HCT116 (cell line): ENCODE results near the gene CTCFL. TPM values are rescaled to one million over a fixed set of nuclear protein-coding genes. Genes with fewer than 3 reads are reported as not detected.

Experiments used
- ATAC-seq: fragments of 200-7000 bp; cut with Tn5 transposase; 2 replicates; pipeline ENCODE4 v1.9.1; 2020; ENCODE audit warnings: mild to moderate bottlenecking, moderate library complexity
- BruUV-seq: library from RNA; stranded (reverse); fragments of 400-500 nt; replicated peaks from 2 replicates; lab custom pipeline; 2021; lab: Mats Ljungman, UMichigan
- CTCF ChIA-PET: fragments of 300-600 bp; sonication (Branson Sonifier 250); formaldehyde crosslinking; loops from one replicate; lab custom pipeline; 2021; ENCODE audit warnings: antibody characterized with exemption; lab: Charles Lee
- POLR2A ChIA-PET: fragments of 300-600, 350-600 bp; sonication (Branson Sonifier 250); formaldehyde crosslinking; loops from one replicate; lab custom pipeline; 2021; ENCODE audit warnings: antibody characterized with exemption; lab: Charles Lee
- RAD21 ChIA-PET, 2 experiments: fragments of 300-600 bp; sonication (Branson Sonifier 250); formaldehyde crosslinking; loops; one replicate each; lab custom pipeline; 2023; ENCODE audit warnings: low total read pairs in 2 of 2; ENCODE audit not compliant: uncharacterized antibody in 2 of 2, unreplicated experiment in 2 of 2, low non-redundant PET in 1 of 2; lab: Charles Lee
- DNase-seq: peaks from one replicate; pipeline ENCODE4 v3.0.0-alpha.2; 2010; ENCODE audit warnings: low read depth, low spot score
- H2AFZ ChIP-seq: fragments of 200-600 bp; shearing (Covaris generic), sonication (generic); 2 replicates; pipeline ENCODE4 v1.6.1; 2017; ENCODE audit warnings: low read depth, mixed run types, mixed read lengths, antibody characterized with exemption, low read length; ENCODE audit not compliant: poor library complexity, severe bottlenecking
- H3K27ac ChIP-seq: 2 replicates; pipeline ENCODE4 v1.5.1; 2012; ENCODE audit warnings: low read depth, low read length
- H3K27me3 ChIP-seq: fragments of 200-600 bp; sonication (generic); 2 replicates; pipeline ENCODE4 v1.6.1; 2016; ENCODE audit warnings: mixed run types, low read length, mixed read lengths; ENCODE audit not compliant: insufficient read depth
- H3K36me3 ChIP-seq, 2 experiments: fragments of 200-500 bp in 1 of 2; fragments of 200-600 bp in 1 of 2; sonication (Bioruptor generic) in 1 of 2; sonication (generic) in 1 of 2; 2 replicates each; pipeline versions ENCODE4 v1.5.1 to v1.6.1; 2014 to 2016; ENCODE audit warnings: low read length in 2 of 2, inconsistent platforms in 1 of 2, mixed read lengths in 1 of 2, mixed run types in 1 of 2; ENCODE audit not compliant: insufficient read depth in 2 of 2, control insufficient read depth in 1 of 2
- H3K4me1 ChIP-seq, 2 experiments: fragments of 200-600 bp in 1 of 2; sonication (generic) in 1 of 2; 2 replicates each; pipeline versions ENCODE4 v1.5.1 to v1.6.1; 2012 to 2017; ENCODE audit warnings: low read length in 2 of 2, inconsistent platforms in 1 of 2, mild to moderate bottlenecking in 1 of 2, mixed read lengths in 1 of 2, mixed run types in 1 of 2, moderate library complexity in 1 of 2; ENCODE audit not compliant: insufficient read depth in 2 of 2, control insufficient read depth in 1 of 2
- H3K4me2 ChIP-seq: fragments of 200-600 bp; sonication (generic); 2 replicates; pipeline ENCODE4 v1.6.1; 2017; ENCODE audit warnings: mixed run types, low read length, mixed read lengths
- H3K4me3 ChIP-seq, 2 experiments: fragments of 200-600 bp in 1 of 2; sonication (generic) in 1 of 2; replicated peaks in 1 of 2; 2 replicates each; pipeline ENCODE4 v1.5.1; 2011 to 2016; ENCODE audit warnings: low read length in 2 of 2, control low read depth in 1 of 2, low read depth in 1 of 2, mild to moderate bottlenecking in 1 of 2, mixed read lengths in 1 of 2, mixed run types in 1 of 2
- H3K79me2 ChIP-seq: fragments of 200-600 bp; sonication (generic); 2 replicates; pipeline ENCODE4 v1.6.1; 2017; ENCODE audit warnings: mild to moderate bottlenecking, mixed run types, low read length, moderate library complexity, mixed read lengths; ENCODE audit not compliant: insufficient read depth
- H3K9ac ChIP-seq: fragments of 200-600 bp; sonication (generic); 2 replicates; pipeline ENCODE4 v1.6.1; 2016; ENCODE audit warnings: low read length, mixed read lengths
- H3K9me2 ChIP-seq: fragments of 200-600 bp; sonication (generic), shearing (Covaris generic); 2 replicates; pipeline ENCODE4 v1.6.1; 2017; ENCODE audit warnings: mixed run types, mild to moderate bottlenecking, moderate library complexity; ENCODE audit not compliant: insufficient read depth
- H3K9me3 ChIP-seq, 2 experiments: fragments of 200-500 bp in 1 of 2; fragments of 200-600 bp in 1 of 2; sonication (Bioruptor generic) in 1 of 2; sonication (generic) in 1 of 2; 2 replicates each; pipeline ENCODE4 v1.6.1; 2014 to 2017; ENCODE audit warnings: low read length in 2 of 2, mixed read lengths in 2 of 2, inconsistent platforms in 1 of 2, low read depth in 1 of 2, mild to moderate bottlenecking in 1 of 2, mixed run types in 1 of 2, moderate library complexity in 1 of 2; ENCODE audit not compliant: control insufficient read depth in 1 of 2, insufficient read depth in 1 of 2
- H4K20me1 ChIP-seq: fragments of 200-600 bp; sonication (generic), shearing (Covaris generic); 2 replicates; pipeline ENCODE4 v1.6.1; 2017; ENCODE audit warnings: mixed run types, mild to moderate bottlenecking, moderate library complexity; ENCODE audit not compliant: insufficient read depth
- ATF3 ChIP-seq: IDR thresholded peaks from 2 replicates; pipeline ENCODE4 v1.6.1; 2012
- CEBPB ChIP-seq: IDR thresholded peaks from 2 replicates; pipeline ENCODE4 v1.6.1; 2012; ENCODE audit warnings: low read depth
- ELF1 ChIP-seq: IDR thresholded peaks from 2 replicates; pipeline ENCODE4 v1.6.1; 2012; ENCODE audit warnings: low read depth, borderline replicate concordance
- EZH2 ChIP-seq: fragments of 200-600 bp; sonication (generic); IDR thresholded peaks from 2 replicates; pipeline ENCODE4 v1.6.1; 2017; ENCODE audit warnings: antibody characterized with exemption, mixed run types
- EZH2phosphoT487 ChIP-seq: fragments of 200-600 bp; IDR thresholded peaks from 2 replicates; pipeline ENCODE4 v1.6.1; 2018; ENCODE audit warnings: antibody characterized with exemption, borderline replicate concordance
- FOSL1 ChIP-seq: IDR thresholded peaks from 2 replicates; pipeline ENCODE4 v1.6.1; 2012; ENCODE audit warnings: low read depth
- JUND ChIP-seq: IDR thresholded peaks from 2 replicates; pipeline ENCODE4 v1.6.1; 2012
- POLR2A ChIP-seq: IDR thresholded peaks from 2 replicates; pipeline ENCODE4 v1.7.0; 2011; ENCODE audit warnings: borderline replicate concordance; ENCODE audit not compliant: insufficient read depth, insufficient read length; ENCODE audit errors: extremely low read depth
- POLR2AphosphoS5 ChIP-seq: IDR thresholded peaks from 2 replicates; pipeline ENCODE4 v1.6.1; 2011; ENCODE audit warnings: mild to moderate bottlenecking, low read depth, low read length, moderate library complexity
- RAD21 ChIP-seq: IDR thresholded peaks from 2 replicates; pipeline ENCODE4 v1.6.1; 2012; ENCODE audit warnings: low read depth, mild to moderate bottlenecking
- SIN3A ChIP-seq: IDR thresholded peaks from 2 replicates; pipeline ENCODE4 v1.6.1; 2012; ENCODE audit warnings: low read depth
- SRF ChIP-seq: IDR thresholded peaks from 2 replicates; pipeline ENCODE4 v1.6.1; 2012; ENCODE audit warnings: low read depth
- TCF7L2 ChIP-seq: IDR thresholded peaks from 2 replicates; pipeline ENCODE4 v1.7.0; 2011; ENCODE audit warnings: borderline replicate concordance, inconsistent platforms; ENCODE audit not compliant: insufficient read depth, insufficient read length; ENCODE audit errors: extremely low read depth
- YY1 ChIP-seq: IDR thresholded peaks from 2 replicates; pipeline ENCODE4 v1.6.1; 2011; ENCODE audit warnings: low read length, low read depth, moderate library complexity, mild to moderate bottlenecking; ENCODE audit not compliant: insufficient replicate concordance; ENCODE audit errors: extremely low read depth
- ZBTB33 ChIP-seq: IDR thresholded peaks from 2 replicates; pipeline ENCODE4 v1.6.1; 2011; ENCODE audit warnings: mild to moderate bottlenecking, low read length, moderate library complexity; ENCODE audit not compliant: insufficient replicate concordance; ENCODE audit errors: extremely low read depth
- ZNF274 ChIP-seq: fragments of 200-500 bp; sonication (Bioruptor generic); IDR thresholded peaks from 2 replicates; pipeline ENCODE4 v1.6.1; 2014; ENCODE audit warnings: mild to moderate bottlenecking, low read depth, low read length, inconsistent platforms
- intact Hi-C: fragments of 100-400 bp; cut with micrococcal nuclease; formaldehyde crosslinking; loops from 2 replicates; pipeline ENCODE4 v1.10.0; 2022
- total RNA-seq: library from RNA; stranded (reverse); gene quantifications from one replicate; pipeline ENCODE4 v1.2.1, GENCODE V29; 2021; ENCODE audit not compliant: unreplicated experiment
- TF ChIP-seq, protein P1 (sequence below), 3 experiments: fragments of 200-600 bp in 1 of 3; sonication (generic) in 1 of 3; IDR thresholded peaks in 2 of 3; conservative IDR thresholded peaks in 1 of 3; 2 replicates each; pipeline ENCODE4 v1.5.1; 2012 to 2017; ENCODE audit warnings: low read depth in 2 of 3, low read length in 2 of 3, antibody characterized with exemption in 1 of 3, borderline replicate concordance in 1 of 3, control low read depth in 1 of 3, mild to moderate bottlenecking in 1 of 3, mixed read lengths in 1 of 3, mixed run types in 1 of 3, moderate library complexity in 1 of 3; ENCODE audit not compliant: insufficient read depth in 1 of 3
- TF ChIP-seq, protein P2 (sequence below): IDR thresholded peaks from 2 replicates; pipeline ENCODE4 v1.6.1; 2012
- TF ChIP-seq, protein P3 (sequence below): IDR thresholded peaks from 2 replicates; pipeline ENCODE4 v1.6.1; 2012; ENCODE audit warnings: low read depth

CTCFL gene
- total RNA-seq, 1 experiment from 2014 or later, result 0.34 TPM

- ChIA-PET RAD21 (no interaction called here), CTCF (no interaction called here)
Measured at GRCh38 chr20:57475388-57476083, 49.4 kb downstream of the CTCFL start.

More at GRCh38 chr20:57475388-57476083, 49.4 kb downstream of the CTCFL start:
- Histone ChIP-seq H3K9me3 (no peaks in the 10 kb centered on the region), H3K27me3 (no peaks in the 10 kb centered on the region), H3K36me3 (no peaks in the 10 kb centered on the region), H3K27ac (no peak overlapping the region), H3K4me3 (no peak overlapping the region), H3K4me2 (peak overlapping the region; percentile 11; the same call in 1 of the 2 replicates), H3K4me1 (peaks cover 9 to 15% of the 10 kb centered on the region in 2 experiments), H4K20me1 (no peaks in the 10 kb centered on the region), H3K79me2 (no peaks in the 10 kb centered on the region), H3K9me2 (no peaks in the 10 kb centered on the region), H2AFZ (no peak overlapping the region), H3K9ac (no peak overlapping the region)
- no TSS peak for BruUV-seq
- TF ChIP-seq POLR2A, result no peak
- no peak for TF ChIP-seq JUND
- no peak for TF ChIP-seq EZH2
- no peak for TF ChIP-seq ELF1
- no peak for TF ChIP-seq TCF7L2
- no peak for TF ChIP-seq SIN3A
- no peak for TF ChIP-seq YY1
- TF ChIP-seq EZH2phosphoT487, result no peak
- TF ChIP-seq SRF, result no peak
- TF ChIP-seq, protein P1, sequence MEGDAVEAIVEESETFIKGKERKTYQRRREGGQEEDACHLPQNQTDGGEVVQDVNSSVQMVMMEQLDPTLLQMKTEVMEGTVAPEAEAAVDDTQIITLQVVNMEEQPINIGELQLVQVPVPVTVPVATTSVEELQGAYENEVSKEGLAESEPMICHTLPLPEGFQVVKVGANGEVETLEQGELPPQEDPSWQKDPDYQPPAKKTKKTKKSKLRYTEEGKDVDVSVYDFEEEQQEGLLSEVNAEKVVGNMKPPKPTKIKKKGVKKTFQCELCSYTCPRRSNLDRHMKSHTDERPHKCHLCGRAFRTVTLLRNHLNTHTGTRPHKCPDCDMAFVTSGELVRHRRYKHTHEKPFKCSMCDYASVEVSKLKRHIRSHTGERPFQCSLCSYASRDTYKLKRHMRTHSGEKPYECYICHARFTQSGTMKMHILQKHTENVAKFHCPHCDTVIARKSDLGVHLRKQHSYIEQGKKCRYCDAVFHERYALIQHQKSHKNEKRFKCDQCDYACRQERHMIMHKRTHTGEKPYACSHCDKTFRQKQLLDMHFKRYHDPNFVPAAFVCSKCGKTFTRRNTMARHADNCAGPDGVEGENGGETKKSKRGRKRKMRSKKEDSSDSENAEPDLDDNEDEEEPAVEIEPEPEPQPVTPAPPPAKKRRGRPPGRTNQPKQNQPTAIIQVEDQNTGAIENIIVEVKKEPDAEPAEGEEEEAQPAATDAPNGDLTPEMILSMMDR (IDR thresholded peaks at IDR 0.05 in 2 of 3, conservative IDR thresholded peaks at IDR 0.05 in 1 of 3; ENCODE audit: borderline replicate concordance in 1 of 3, insufficient read depth in 1 of 3, low read depth in 2 of 3, low read length in 2 of 3), result no peak
- TF ChIP-seq CEBPB, result no peak
- no peak for TF ChIP-seq ZNF274
- no peak for TF ChIP-seq ZBTB33
- TF ChIP-seq ATF3, result no peak
- TF ChIP-seq, protein P2, sequence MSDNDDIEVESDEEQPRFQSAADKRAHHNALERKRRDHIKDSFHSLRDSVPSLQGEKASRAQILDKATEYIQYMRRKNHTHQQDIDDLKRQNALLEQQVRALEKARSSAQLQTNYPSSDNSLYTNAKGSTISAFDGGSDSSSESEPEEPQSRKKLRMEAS, result no peak
- no peak for TF ChIP-seq FOSL1
- TF ChIP-seq POLR2AphosphoS5, result no peak
- TF ChIP-seq, protein P3, sequence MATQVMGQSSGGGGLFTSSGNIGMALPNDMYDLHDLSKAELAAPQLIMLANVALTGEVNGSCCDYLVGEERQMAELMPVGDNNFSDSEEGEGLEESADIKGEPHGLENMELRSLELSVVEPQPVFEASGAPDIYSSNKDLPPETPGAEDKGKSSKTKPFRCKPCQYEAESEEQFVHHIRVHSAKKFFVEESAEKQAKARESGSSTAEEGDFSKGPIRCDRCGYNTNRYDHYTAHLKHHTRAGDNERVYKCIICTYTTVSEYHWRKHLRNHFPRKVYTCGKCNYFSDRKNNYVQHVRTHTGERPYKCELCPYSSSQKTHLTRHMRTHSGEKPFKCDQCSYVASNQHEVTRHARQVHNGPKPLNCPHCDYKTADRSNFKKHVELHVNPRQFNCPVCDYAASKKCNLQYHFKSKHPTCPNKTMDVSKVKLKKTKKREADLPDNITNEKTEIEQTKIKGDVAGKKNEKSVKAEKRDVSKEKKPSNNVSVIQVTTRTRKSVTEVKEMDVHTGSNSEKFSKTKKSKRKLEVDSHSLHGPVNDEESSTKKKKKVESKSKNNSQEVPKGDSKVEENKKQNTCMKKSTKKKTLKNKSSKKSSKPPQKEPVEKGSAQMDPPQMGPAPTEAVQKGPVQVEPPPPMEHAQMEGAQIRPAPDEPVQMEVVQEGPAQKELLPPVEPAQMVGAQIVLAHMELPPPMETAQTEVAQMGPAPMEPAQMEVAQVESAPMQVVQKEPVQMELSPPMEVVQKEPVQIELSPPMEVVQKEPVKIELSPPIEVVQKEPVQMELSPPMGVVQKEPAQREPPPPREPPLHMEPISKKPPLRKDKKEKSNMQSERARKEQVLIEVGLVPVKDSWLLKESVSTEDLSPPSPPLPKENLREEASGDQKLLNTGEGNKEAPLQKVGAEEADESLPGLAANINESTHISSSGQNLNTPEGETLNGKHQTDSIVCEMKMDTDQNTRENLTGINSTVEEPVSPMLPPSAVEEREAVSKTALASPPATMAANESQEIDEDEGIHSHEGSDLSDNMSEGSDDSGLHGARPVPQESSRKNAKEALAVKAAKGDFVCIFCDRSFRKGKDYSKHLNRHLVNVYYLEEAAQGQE, result no peak
- TF ChIP-seq RAD21, result no peak
- POLR2A ChIA-PET, result no interaction called here
- DNase-seq (no peak), ATAC-seq (no peak)
- intact Hi-C loops, result no loop called here
